HepG2 (cell line): ENCODE results near the gene PIK3C3.
"Not testable (repeated sequence)": the region's sequence is repeated elsewhere in the genome, so short reads cannot be mapped to it uniquely, and the experiment has no call there.

Experiments
- EZH2 ChIP-seq: conservative IDR thresholded peaks from 2 replicates; pipeline ENCODE4 v1.6.1; 2012; ENCODE audit warnings: mild to moderate bottlenecking, low read depth, low read length, moderate library complexity
- SMAD9 ChIP-seq: sonication (generic); formaldehyde crosslinking; IDR thresholded peaks from 2 replicates; pipeline ENCODE4 v1.5.1; 2020; ENCODE audit warnings: mild to moderate bottlenecking, missing genetic modification reagents
- ZMYM2 ChIP-seq: sonication (generic); formaldehyde crosslinking; IDR thresholded peaks from 2 replicates; pipeline ENCODE4 v1.8.0; 2022; ENCODE audit warnings: mild to moderate bottlenecking, missing genetic modification reagents

DNA sequence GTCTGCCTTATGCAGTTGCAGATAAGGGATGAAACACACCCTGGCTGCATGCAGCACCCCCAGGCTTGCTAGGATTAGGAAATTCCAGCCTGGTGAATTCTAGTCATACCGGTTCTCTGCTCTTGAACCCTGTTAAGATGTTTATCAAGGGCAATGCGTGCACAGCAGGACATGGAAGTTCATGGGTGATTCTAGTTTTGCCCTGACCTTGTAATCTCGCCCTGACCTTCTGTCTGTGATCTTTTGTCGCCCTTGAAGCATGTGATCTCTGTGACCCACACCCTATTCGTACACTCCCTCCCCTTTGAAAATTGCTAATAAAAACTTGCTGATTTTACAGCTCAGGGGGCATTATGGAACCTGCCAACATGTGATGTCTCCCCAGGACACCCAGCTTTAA, 157.1 kb downstream of the PIK3C3 start:
- not testable (repeated sequence) for TF ChIP-seq SMAD9 (CRISPR knock-in tag); EZH2; ZMYM2 (CRISPR knock-in tag)
